ENCODE data around the gene ASAP3. TPM values are rescaled to one million over a fixed set of nuclear protein-coding genes. Genes with fewer than 3 reads are reported as not detected.

ASAP3 gene
- total and polyA plus RNA-seq, 4 donors = 7.0 to 93.9 (median 21.1) TPM

DNA sequence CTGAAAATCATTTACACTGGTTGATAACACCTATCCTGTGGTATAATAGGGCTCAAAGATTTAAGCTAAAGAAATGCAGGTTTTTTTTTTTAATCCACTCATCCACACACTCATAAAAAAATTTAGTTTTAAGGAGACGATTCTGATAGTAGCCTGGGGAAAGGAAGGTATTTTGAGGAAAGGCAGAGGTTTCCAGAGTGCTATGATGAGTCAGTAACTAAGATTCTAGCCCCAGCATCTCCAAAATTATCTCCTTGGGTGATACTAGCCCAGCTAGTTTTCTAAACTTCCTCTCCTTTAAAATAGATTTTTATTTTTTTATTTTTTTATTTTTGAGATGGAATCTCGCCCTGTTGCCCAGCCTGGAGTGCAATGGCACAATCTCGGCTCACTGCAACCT, 20.7 kb downstream of the ASAP3 start:
- Histone ChIP-seq H3K4me3 (ENCODE audit: low read length in 2 of 2) (no peak overlapping the region), H3K4me1 (ENCODE audit: control insufficient read depth in 1 of 2, insufficient read depth in 2 of 2, low read length in 2 of 2) (no peaks in the 10 kb centered on the region), H3K36me3 (ENCODE audit: control insufficient read depth in 1 of 2, insufficient read depth in 2 of 2, low read length in 1 of 2) (no peaks in the 10 kb centered on the region), H3K9me3 (ENCODE audit: control insufficient read depth, low read length) (no peaks in the 10 kb centered on the region), H3K27ac (ENCODE audit: low read depth in 1 of 2, low read length in 2 of 2) (no peak overlapping the region), H3K27me3 (ENCODE audit: control insufficient read depth in 1 of 2, insufficient read depth in 2 of 2, low read length in 1 of 2) (no peaks in the 10 kb centered on the region)
- intact Hi-C loops (cut with DNase I) = no loop called here
- DNase-seq (no peak), ATAC-seq (ENCODE audit: low FRiP score) (no peak)
- WGBS, 2 donors = 85 to 88% methylated on average over 3 of the region's 3 CpGs

DNA sequence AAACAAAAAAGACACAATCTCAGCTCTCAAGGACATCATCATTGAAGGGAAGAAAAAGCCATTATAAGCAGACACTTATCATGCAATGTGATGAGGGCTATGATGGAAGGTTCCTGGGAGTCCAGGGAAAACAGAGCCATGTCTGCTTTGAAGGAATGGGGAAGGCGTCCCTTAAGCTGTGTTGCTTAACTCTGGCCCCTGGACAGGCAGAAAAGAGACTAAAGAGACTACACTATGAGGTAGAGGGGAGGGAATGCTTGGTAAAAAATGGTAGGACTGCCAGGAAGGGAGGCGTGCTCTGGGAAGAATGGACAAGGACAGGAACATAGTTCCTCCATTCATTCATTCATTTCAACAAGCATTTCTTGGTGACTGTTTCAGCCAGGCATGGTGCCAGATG, 21.2 kb downstream of the ASAP3 start:
- intact Hi-C loops (cut with DNase I) = no loop called here
- no peak overlapping the region for H3K27ac ChIP-seq (ENCODE audit: low read depth in 1 of 2, low read length in 2 of 2)
- H3K9me3 ChIP-seq (ENCODE audit: control insufficient read depth, low read length) = no peaks in the 10 kb centered on the region
- ATAC-seq (ENCODE audit: low FRiP score) (no peak), DNase-seq (no peak)
- WGBS, 2 donors = 96 to 97% methylated on average over 2 of the region's 2 CpGs
- no peak overlapping the region for H3K4me3 ChIP-seq (ENCODE audit: low read length in 2 of 2)
- H3K36me3 ChIP-seq (ENCODE audit: control insufficient read depth in 1 of 2, insufficient read depth in 2 of 2, low read length in 1 of 2) = no peaks in the 10 kb centered on the region
- H3K4me1 ChIP-seq (ENCODE audit: control insufficient read depth in 1 of 2, insufficient read depth in 2 of 2, low read length in 2 of 2) = no peaks in the 10 kb centered on the region
- no peaks in the 10 kb centered on the region for H3K27me3 ChIP-seq (ENCODE audit: control insufficient read depth in 1 of 2, insufficient read depth in 2 of 2, low read length in 1 of 2)

DNA sequence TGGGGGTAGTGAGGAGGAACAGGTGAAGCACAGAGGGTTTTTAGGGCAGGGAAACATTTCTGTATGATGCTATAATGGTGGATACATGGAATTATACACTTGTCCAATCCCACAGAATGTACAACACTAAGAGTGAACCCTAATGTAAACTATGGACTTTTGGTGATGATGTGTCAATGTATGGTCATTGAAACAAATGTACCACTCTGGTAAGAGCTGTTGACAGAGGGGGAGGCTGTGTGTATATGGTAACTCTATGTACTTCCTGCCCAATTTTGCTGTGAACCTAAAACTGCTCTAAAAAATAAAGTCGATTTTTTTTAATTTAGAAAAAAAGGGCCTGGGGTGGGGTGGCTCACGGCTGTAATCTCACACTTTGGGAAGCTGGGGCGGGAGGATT, 22.9 kb downstream of the ASAP3 start:
- no peaks in the 10 kb centered on the region for H3K4me1 ChIP-seq (ENCODE audit: control insufficient read depth in 1 of 2, insufficient read depth in 2 of 2, low read length in 2 of 2)
- DNase-seq = no peak
- no peaks in the 10 kb centered on the region for H3K36me3 ChIP-seq (ENCODE audit: control insufficient read depth in 1 of 2, insufficient read depth in 2 of 2, low read length in 1 of 2)
- WGBS, 2 donors = 87 to 88% methylated on average over 3 of the region's 3 CpGs
- no peak overlapping the region for H3K4me3 ChIP-seq (ENCODE audit: low read length in 2 of 2)
- no peaks in the 10 kb centered on the region for H3K27me3 ChIP-seq (ENCODE audit: control insufficient read depth in 1 of 2, insufficient read depth in 2 of 2, low read length in 1 of 2)
- H3K27ac ChIP-seq (ENCODE audit: low read depth in 1 of 2, low read length in 2 of 2) = no peak overlapping the region
- H3K9me3 ChIP-seq (ENCODE audit: control insufficient read depth, low read length) = no peaks in the 10 kb centered on the region
- intact Hi-C loops (cut with DNase I) = no loop called here
- no peak for ATAC-seq (ENCODE audit: low FRiP score)

DNA sequence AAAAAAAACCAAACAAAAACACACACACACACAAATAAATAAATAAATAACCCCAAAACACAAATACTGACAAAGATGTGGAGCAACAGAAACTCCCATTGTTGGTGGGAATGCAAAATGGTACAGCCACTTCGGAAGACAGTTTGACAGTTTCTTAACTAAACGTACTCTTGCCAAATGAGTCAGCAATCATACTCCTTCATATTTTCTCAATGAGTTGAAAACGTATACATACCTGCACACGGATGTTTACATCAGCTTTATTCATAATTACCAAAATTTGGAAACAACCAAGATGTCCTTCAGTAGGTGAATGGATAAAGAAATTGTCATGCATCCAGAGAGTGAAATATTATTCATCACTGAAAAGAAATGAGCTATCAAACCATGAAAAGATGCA, 23.5 kb downstream of the ASAP3 start:
- DNase-seq (no peak), ATAC-seq (ENCODE audit: low FRiP score) (no peak)
- no peak overlapping the region for H3K4me3 ChIP-seq (ENCODE audit: low read length in 2 of 2)
- intact Hi-C loops (cut with DNase I) = no loop called here
- WGBS, 2 donors = 81 to 90% methylated on average over 4 of the region's 4 CpGs
- H3K36me3 ChIP-seq (ENCODE audit: control insufficient read depth in 1 of 2, insufficient read depth in 2 of 2, low read length in 1 of 2) = no peaks in the 10 kb centered on the region
- no peaks in the 10 kb centered on the region for H3K4me1 ChIP-seq (ENCODE audit: control insufficient read depth in 1 of 2, insufficient read depth in 2 of 2, low read length in 2 of 2)
- H3K9me3 ChIP-seq (ENCODE audit: control insufficient read depth, low read length) = no peaks in the 10 kb centered on the region
- no peak overlapping the region for H3K27ac ChIP-seq (ENCODE audit: low read depth in 1 of 2, low read length in 2 of 2)
- no peaks in the 10 kb centered on the region for H3K27me3 ChIP-seq (ENCODE audit: control insufficient read depth in 1 of 2, insufficient read depth in 2 of 2, low read length in 1 of 2)

DNA sequence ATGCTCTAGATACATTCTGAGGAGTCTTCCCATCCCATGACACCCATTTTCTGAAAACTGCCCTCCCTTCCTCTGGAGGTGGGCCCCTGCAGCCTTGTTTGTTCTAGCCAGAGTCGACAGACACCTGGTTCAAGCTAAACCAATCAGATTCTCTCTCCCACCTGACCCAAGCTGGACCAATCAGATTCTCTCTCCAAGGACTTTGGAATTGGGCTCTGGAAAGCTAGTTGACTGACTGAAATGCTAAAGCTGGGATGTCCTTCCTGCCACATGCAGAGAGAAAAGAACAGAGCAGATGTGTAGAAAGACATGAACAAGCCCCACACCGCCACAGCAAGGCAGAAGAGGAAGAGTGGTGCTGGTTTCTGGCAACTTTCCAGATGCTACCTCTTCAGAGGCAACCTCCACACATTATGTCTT, 24.6 kb downstream of the ASAP3 start:
- Histone ChIP-seq H3K36me3 (ENCODE audit: control insufficient read depth in 1 of 2, insufficient read depth in 2 of 2, low read length in 1 of 2) (no peaks in the 10 kb centered on the region), H3K4me1 (ENCODE audit: control insufficient read depth in 1 of 2, insufficient read depth in 2 of 2, low read length in 2 of 2) (no peaks in the 10 kb centered on the region), H3K9me3 (ENCODE audit: control insufficient read depth, low read length) (no peaks in the 10 kb centered on the region), H3K27me3 (ENCODE audit: control insufficient read depth in 1 of 2, insufficient read depth in 2 of 2, low read length in 1 of 2) (no peaks in the 10 kb centered on the region), H3K27ac (ENCODE audit: low read depth in 1 of 2, low read length in 2 of 2) (no peak overlapping the region), H3K4me3 (ENCODE audit: low read length in 2 of 2) (no peak overlapping the region)
- ATAC-seq (ENCODE audit: low FRiP score) (no peak), DNase-seq (no peak)
- intact Hi-C loops (cut with DNase I) = no loop called here
- WGBS, 2 donors = 73 to 76% methylated on average over 2 of the region's 2 CpGs

DNA sequence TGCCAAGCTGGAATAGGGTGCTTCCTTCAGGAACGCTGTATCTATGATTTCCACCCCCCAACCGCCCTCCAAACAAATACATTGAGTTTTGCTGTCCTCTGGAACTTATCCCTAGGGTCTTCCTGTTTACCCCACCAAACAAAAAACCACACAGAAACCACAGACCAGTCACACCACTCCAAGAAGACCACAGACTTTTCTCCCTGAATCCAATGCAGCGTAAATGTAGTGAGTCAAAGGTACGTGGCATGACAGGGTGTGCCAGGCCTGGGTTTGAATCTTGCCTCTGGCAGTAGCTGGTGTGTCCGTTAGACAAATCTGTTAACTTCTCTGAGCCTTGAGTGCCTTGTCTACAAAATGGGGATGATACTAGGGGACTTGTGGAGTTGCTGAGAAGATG, 27.8 kb downstream of the ASAP3 start:
- ATAC-seq (ENCODE audit: low FRiP score) = no peak

DNA sequence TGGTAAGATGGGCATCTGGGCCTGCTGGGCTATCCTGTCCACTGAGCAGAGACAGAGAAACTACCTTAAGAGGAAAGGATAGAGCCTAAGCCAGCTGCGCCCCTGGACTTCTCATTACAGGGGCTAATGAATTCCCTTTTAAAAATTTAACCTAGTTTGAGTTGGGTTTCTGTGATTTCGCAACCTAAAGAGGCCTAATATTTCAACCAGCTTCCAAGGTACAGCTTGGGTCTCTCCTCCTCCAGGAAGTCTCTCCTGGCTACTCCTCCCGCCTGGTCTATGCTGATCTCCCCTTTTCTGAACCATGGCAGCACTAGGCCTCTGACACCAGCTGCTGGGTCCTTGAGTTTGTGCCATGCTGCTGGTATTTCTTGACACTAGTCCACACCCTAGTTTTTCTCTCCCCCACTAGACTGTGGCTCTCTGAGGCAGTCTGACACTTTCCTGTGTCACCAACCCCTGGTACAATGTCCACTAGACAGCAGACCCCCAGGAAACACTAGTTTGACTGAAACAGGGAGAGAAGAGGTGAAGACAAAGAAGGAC, 30.5 kb downstream of the ASAP3 start:
- H3K27ac ChIP-seq (ENCODE audit: low read depth in 1 of 2, low read length in 2 of 2) = no peak overlapping the region
- H3K9me3 ChIP-seq (ENCODE audit: control insufficient read depth, low read length) = no peaks in the 10 kb centered on the region
- DNase-seq = no peak
- no peak for ATAC-seq (ENCODE audit: low FRiP score)
- 95 to 97% methylated on average over 3 of the region's 3 CpGs for WGBS, 2 donors
- intact Hi-C loops (cut with DNase I) = no loop called here
- H3K4me3 ChIP-seq (ENCODE audit: low read length in 2 of 2) = no peak overlapping the region
- no peaks in the 10 kb centered on the region for H3K4me1 ChIP-seq (ENCODE audit: control insufficient read depth in 1 of 2, insufficient read depth in 2 of 2, low read length in 2 of 2)
- no peaks in the 10 kb centered on the region for H3K36me3 ChIP-seq (ENCODE audit: control insufficient read depth in 1 of 2, insufficient read depth in 2 of 2, low read length in 1 of 2)
- H3K27me3 ChIP-seq (ENCODE audit: control insufficient read depth in 1 of 2, insufficient read depth in 2 of 2, low read length in 1 of 2) = no peaks in the 10 kb centered on the region

More for the DNA sequence above, 27.8 kb downstream of the ASAP3 start:
- DNase-seq = no peak
- intact Hi-C loops (cut with DNase I) = no loop called here
- H3K4me1 ChIP-seq (ENCODE audit: control insufficient read depth in 1 of 2, insufficient read depth in 2 of 2, low read length in 2 of 2) = no peaks in the 10 kb centered on the region
- no peak overlapping the region for H3K4me3 ChIP-seq (ENCODE audit: low read length in 2 of 2)
- 90 to 91% methylated on average over 5 of the region's 5 CpGs for whole genome bisulfite sequencing, 2 donors
- no peaks in the 10 kb centered on the region for H3K36me3 ChIP-seq (ENCODE audit: control insufficient read depth in 1 of 2, insufficient read depth in 2 of 2, low read length in 1 of 2)
- no peak overlapping the region for H3K27ac ChIP-seq (ENCODE audit: low read depth in 1 of 2, low read length in 2 of 2)
- H3K9me3 ChIP-seq (ENCODE audit: control insufficient read depth, low read length) = no peaks in the 10 kb centered on the region
- no peaks in the 10 kb centered on the region for H3K27me3 ChIP-seq (ENCODE audit: control insufficient read depth in 1 of 2, insufficient read depth in 2 of 2, low read length in 1 of 2)

DNA sequence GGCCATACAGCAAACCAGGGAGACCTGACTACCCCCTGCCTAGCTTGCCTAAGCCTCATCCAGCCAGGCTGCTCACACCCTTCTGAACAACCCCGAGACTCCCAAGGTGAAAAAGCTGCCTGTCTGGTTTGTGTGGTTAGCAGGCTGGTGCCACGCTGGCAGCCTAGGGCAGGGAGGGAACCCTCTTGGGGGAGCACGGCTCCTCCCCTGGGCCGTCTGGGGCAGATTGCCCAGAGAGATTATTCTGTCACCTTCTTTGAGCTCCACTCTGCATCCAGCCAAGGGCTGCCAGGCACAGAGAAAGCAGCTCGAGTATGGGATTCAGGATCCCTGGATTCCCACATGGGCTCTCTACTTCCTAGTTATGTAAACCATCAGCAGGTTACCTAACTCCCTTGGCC, 32.0 kb downstream of the ASAP3 start:
- ATAC-seq (ENCODE audit: low FRiP score) (peak; percentile 36), DNase-seq (no peak)
- Histone ChIP-seq H3K4me1 (ENCODE audit: control insufficient read depth in 1 of 2, insufficient read depth in 2 of 2, low read length in 2 of 2) (no peaks in the 10 kb centered on the region), H3K27ac (ENCODE audit: low read depth in 1 of 2, low read length in 2 of 2) (no peak overlapping the region), H3K9me3 (ENCODE audit: control insufficient read depth, low read length) (no peaks in the 10 kb centered on the region), H3K27me3 (ENCODE audit: control insufficient read depth in 1 of 2, insufficient read depth in 2 of 2, low read length in 1 of 2) (no peaks in the 10 kb centered on the region), H3K4me3 (ENCODE audit: low read length in 2 of 2) (no peak overlapping the region), H3K36me3 (ENCODE audit: control insufficient read depth in 1 of 2, insufficient read depth in 2 of 2, low read length in 1 of 2) (no peaks in the 10 kb centered on the region)
- WGBS, 2 donors = 6 to 8% methylated on average over 5 of the region's 5 CpGs
- intact Hi-C loops (cut with DNase I) = no loop called here

DNA sequence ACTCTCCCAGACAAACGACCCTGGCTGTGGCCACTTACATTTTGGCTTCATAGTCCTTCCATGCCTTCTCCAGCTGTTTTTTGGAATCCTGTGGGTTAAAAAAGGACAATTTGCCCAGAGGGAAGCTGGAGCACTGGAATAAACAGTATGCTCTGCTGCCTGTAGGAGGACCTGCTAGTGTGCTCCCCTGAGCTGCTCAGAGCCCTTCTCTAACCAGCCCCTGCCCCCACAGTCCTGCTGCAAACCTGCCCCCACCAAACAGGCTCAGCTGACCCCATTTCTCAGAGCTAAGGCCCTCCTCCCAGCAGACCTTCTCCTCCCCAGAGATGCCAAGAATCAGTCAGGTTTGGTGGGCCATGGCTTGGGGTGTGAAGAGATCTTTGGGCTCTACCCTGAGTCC, 32.5 kb downstream of the ASAP3 start:
- intact Hi-C loops (cut with DNase I) = no loop called here
- 50% methylated on average over 1 of the region's 1 CpG for WGBS, 2 donors
- Histone ChIP-seq H3K36me3 (ENCODE audit: control insufficient read depth in 1 of 2, insufficient read depth in 2 of 2, low read length in 1 of 2) (no peaks in the 10 kb centered on the region), H3K27ac (ENCODE audit: low read depth in 1 of 2, low read length in 2 of 2) (no peak overlapping the region), H3K27me3 (ENCODE audit: control insufficient read depth in 1 of 2, insufficient read depth in 2 of 2, low read length in 1 of 2) (no peaks in the 10 kb centered on the region), H3K4me1 (ENCODE audit: control insufficient read depth in 1 of 2, insufficient read depth in 2 of 2, low read length in 2 of 2) (no peaks in the 10 kb centered on the region), H3K4me3 (ENCODE audit: low read length in 2 of 2) (no peak overlapping the region), H3K9me3 (ENCODE audit: control insufficient read depth, low read length) (no peaks in the 10 kb centered on the region)
- no peak for ATAC-seq (ENCODE audit: low FRiP score)
- no peak for DNase-seq
